Liver (tissue), 3 donors: ENCODE measurements around the gene SLC25A21.

Experiments
- ATF3 ChIP-seq: IDR thresholded peaks from 2 replicates; pipeline ENCODE4 v1.6.1; 2016; ENCODE audit warnings: antibody characterized with exemption
- CTCF ChIP-seq: fragments of 150-350 bp; IDR thresholded peaks from 2 replicates; pipeline ENCODE4 v1.5.1; 2017; ENCODE audit warnings: improper control_type of control experiment, low read depth, low read length; ENCODE audit not compliant: missing input control
- JUND ChIP-seq, 2 donors: IDR thresholded peaks; 2 replicates each; pipeline ENCODE4 v1.6.1; 2016; ENCODE audit warnings: antibody characterized with exemption in 2 of 2
- MAX ChIP-seq: IDR thresholded peaks from 2 replicates; pipeline ENCODE4 v1.6.1; 2016; ENCODE audit warnings: antibody characterized with exemption
- REST ChIP-seq: IDR thresholded peaks from 2 replicates; pipeline ENCODE4 v1.6.1; 2016; ENCODE audit warnings: antibody characterized with exemption, mild to moderate bottlenecking
- RXRA ChIP-seq, 2 donors: IDR thresholded peaks; 2 replicates each; pipeline ENCODE4 v1.6.1; 2017 to 2018; ENCODE audit warnings: antibody characterized with exemption in 2 of 2, mild to moderate bottlenecking in 1 of 2
- TAF1 ChIP-seq: conservative IDR thresholded peaks from 2 replicates; pipeline ENCODE4 v1.6.1; 2016; ENCODE audit warnings: antibody characterized with exemption, mild to moderate bottlenecking
- YY1 ChIP-seq: IDR thresholded peaks from 2 replicates; pipeline ENCODE4 v1.6.1; 2016; ENCODE audit warnings: antibody characterized with exemption, mild to moderate bottlenecking
- ZBTB33 ChIP-seq: IDR thresholded peaks from 2 replicates; pipeline ENCODE4 v1.6.1; 2016; ENCODE audit warnings: antibody characterized with exemption
- donor health status: healthy.
- donor health status: healthy.

GRCh38 chr14:37185670-37186069 lies 13.3 kb upstream of the SLC25A21 start:
- TF ChIP-seq TAF1: no peak
- TF ChIP-seq ATF3: no peak
- no peak for TF ChIP-seq CTCF
- no peak for TF ChIP-seq JUND (IDR thresholded peaks at IDR 0.05)
- TF ChIP-seq ZBTB33: no peak
- TF ChIP-seq MAX: no peak
- no peak for TF ChIP-seq REST
- TF ChIP-seq YY1: no peak
- no peak for TF ChIP-seq RXRA (IDR thresholded peaks at IDR 0.05)
